GM19025 (cell line): ENCODE results near the gene CINP.

Source experiments
- ATAC-seq: cut with Tn5 transposase; IDR thresholded peaks from one replicate; pipeline ENCODE4 v1.9.1; 2021; ENCODE audit warnings: mild to moderate bottlenecking, low read depth, moderate library complexity; ENCODE audit not compliant: unreplicated experiment

The CINP gene

DNA sequence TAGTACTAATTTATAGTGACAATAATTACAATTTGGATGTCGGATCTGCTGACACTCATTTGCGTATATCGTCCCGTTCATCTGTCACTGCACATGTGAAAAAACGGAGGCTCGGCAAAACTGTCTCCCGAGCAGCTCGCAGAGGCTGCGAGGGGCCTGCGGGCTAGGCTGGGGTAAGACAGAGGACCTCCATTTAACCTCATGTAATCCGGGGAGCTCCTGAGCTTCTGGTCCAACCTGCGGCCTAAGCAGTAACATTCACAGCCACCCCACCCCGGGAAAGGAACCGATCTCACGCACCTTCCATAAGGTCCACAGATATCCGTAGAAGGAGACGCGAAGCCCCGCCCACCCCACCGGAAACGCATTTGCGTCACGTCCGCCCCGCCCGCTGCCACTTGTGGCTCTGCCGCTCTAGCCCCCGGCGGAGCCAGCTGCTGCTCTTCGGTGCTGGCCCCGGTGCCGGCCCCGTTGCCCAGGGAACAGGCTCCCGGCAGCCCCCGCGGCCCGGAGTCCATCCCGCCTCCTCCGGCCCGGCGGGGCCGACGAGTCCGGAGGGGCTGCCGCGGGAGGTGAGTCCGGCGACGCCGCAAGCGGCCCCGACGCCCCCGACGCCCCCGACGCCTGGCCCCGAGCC is at the start of gene CINP, which contains the start of gene TECPR2:
CINP (minus strand) TSS at position 346 of the 637 bp plus-strand sequence; CDS start at position 307, 39 bp downstream.
TECPR2 (plus strand) TSS at position 397 of the 637 bp plus-strand sequence. CDS start 13,781 bp downstream, outside the sequence.
- peak; percentile 96 for ATAC-seq

GRCh38 chr14:102408724-102409123 is 46.0 kb upstream of the CINP start:
- ATAC-seq, result no peak

DNA sequence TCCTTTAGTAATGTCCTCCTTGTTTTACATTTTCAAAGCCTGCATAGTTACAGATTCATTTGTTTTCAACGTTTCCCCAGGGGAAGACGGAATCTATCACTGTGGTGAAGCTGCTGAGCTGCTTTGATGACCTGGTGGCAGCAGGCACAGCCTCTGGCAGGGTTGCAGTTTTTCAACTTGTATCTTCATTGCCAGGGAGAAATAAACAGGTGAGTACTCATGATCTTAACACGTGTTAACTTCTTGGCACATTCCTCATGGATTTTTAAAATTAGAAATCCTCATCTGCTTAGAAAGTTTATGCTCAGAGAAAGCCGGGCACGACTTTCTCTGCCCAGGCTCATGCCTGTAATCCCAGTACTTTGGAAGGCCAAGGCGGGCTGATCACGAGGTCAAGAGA is 44.6 kb upstream of the CINP start:
- no peak for ATAC-seq

DNA sequence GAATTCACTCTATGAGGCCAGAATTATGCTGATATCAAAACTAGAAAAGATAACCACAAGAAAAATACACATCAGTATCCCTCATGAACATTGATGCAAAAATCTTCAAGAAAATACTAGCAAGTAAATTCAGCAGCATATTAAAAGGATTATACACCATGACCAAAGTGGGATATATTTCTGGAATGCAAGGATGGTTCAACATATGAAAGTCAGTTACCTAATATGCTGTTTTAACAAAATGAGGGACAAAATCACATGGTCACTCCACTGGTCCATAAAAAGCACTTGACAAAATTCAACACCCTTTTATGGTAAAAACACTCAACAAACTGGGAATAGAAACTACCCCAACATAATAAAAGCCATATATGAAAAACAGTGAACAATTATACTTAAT is 40.3 kb upstream of the CINP start:
- no peak for ATAC-seq

- ATAC-seq, result no peak
Measured at GRCh38 chr14:102396521-102396920, 33.8 kb upstream of the CINP start.

DNA sequence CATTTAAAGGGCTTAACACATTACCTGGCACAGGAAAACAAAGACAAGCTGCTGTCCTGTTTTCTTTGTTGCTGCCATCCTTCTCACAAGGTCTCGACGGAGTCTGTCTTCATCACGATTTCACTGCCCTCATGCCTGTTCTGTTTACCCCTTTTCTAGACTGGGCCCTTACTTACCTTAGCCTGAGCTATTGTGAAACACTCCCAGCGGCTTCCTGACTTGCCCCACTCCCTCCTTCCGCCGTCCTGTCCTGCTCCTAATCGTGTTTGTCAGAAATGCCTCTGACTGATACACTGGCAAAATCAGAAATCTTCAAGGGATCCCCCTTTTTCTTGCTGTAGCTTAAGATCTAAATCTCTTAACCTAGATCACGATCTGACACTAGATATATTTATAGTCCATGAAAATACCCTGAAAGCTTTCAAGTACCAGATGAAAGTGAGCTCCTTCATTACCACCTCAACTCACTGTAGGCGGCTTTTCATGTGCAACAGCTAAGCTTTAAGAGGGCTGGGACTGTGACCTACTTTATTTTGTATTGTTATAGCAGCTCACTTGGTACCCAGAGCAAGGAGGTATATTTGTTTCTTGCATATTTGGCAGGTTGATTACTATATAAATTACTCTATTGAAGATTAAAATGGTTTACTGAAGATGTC is 32.2 kb upstream of the CINP start:
- ATAC-seq, result no peak

DNA sequence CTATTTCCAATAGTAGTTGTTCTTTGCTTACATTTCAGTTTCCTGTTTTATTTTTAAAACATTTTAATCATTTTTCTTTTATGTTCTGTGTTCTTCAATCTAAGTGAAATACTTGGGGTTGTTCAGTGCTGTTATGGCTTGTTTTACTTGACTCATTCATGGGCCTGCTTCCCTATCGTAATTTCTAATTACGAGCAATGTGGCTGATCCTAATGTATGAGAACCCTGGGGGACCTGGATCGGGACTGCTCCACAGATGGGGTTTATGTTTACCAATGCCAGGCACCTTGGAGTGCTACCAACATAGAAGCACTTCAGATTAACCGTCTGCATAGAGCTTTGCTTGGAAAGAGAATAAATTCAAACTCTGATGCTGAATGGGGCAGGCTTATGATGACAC is 29.8 kb upstream of the CINP start:
- no peak for ATAC-seq

GRCh38 chr14:102390064-102390855 is 27.6 kb upstream of the CINP start:
- no peak for ATAC-seq

- ATAC-seq, result no peak
Measured at GRCh38 chr14:102389246-102389645, 26.6 kb upstream of the CINP start.

GRCh38 chr14:102387086-102387485 is 24.4 kb upstream of the CINP start:
- ATAC-seq, result no peak

- no peak for ATAC-seq
Measured at GRCh38 chr14:102378830-102379229, 16.1 kb upstream of the CINP start.

GRCh38 chr14:102377696-102378095 is 15.0 kb upstream of the CINP start:
- ATAC-seq, result no peak

DNA sequence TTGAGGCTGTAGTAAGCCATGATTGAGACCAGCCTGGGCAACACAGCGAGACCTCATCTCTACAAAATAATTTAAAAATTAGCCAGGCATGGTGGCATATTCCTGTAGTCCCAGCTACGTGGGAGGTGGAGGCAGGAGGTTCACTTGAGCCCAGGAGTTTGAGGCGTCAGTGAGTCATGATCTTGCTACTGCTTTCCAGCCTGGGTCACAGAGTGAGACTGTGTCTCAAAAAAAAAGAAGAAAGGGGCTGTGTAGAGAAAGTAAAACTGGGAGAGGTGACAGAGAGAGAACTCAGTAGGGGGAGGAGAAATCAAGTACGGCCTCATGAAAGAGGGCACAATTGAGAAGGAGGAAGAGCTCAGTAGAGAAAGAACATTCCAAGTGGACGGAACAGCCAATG is 12.4 kb upstream of the CINP start:
- no peak for ATAC-seq

DNA sequence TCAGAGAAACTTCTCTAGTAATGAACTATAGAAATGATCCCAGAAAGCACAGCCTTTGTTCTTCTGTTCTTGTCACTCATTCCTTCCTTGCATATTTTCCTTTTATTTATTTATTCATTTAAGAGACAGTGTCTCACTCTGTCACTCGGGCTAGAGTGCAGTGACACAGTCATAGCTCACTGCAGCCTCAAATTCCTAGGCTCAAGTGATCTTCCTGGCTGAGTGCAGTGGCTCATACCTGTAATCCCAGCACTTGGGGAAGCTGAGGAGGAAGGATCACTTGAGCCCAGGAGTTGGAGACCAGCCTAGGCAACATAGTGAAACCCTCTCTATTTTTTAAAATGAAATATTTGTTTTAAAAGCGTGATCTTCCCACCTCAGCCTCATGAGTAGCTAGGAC is 11.6 kb upstream of the CINP start:
- ATAC-seq, result no peak

- no peak for ATAC-seq
Measured at GRCh38 chr14:102373110-102373509, 10.4 kb upstream of the CINP start.

DNA sequence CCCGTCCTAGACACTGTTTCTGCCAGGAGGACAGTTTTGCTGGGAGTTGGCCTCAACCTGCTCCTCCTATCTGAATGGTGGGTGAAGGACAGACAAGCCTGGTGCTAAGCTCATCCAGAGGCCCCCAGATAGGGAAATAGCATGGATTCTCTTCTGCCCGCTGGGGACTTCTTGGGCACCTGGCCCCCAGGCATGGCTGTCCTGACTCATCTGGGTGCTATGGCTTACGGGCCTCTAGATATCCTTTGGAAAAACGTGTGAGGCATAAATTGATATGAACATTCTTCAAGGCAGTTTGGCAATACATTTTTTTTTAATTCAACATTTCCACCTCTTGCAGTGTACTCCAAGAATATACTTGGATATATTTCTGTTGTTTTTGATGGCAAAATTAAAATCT is 8.7 kb upstream of the CINP start:
- no peak for ATAC-seq

DNA sequence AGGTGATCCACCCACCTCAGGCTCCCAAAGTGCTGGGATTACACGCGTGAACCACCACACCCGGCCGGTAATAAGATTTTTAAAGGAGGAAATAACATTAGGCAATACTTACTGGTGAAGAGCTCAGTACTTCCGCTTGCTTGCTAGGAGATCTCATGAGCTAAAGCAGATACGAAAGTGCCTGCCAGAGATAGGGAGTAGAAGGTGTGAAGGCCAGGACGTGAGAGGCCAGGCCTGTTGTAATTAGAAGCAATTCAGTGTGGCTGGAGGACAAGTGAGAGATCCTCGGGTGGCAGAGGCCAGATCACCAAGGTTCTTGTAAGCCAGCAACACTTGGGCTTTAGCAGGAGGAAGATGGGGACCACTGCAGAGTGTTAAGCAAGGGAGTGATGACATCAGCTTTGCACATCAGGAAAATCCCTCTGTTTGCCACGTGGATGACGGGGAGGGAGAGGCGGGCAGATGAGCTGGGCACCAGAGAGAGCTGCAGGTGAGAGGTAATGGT is 7.7 kb upstream of the CINP start:
- ATAC-seq, result no peak

DNA sequence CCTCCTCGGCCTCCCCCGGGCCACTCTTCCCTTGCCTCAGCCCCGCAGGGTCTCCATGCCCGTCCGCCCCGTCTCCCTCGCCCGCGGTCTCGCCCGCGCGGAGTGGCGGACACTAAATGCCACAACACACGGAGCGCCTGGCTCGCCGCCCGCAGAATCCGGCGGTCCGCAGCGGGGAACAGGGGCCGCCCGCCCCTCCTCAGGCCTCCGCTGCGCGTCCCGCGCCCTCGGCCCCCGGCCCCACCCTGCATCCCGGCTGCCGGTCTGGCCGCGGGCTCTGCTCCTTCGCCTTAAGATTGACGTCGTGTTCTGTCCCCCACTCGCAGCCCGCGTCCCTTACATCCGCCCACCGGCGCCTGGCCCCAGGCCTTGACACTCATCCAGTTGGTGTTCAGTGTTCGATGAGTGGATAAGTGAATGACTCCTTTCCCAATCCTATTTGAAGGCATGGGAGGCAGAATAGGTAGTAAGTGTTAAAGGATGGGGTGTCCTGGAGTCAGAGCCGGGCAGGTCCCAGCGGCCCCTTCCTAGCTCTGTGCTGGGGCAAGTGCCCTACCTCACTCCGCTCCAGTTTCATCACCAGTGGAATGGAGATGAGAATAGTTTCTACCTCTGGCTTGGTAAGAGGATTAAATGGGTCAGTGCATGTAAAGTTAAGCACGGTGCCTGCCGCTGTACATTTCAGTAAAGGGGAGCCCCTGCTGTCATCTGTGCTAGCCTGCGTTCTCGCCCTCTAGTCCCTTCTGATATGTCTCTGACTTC is 673 bp upstream of the CINP start:
- peak; percentile 8 for ATAC-seq

DNA sequence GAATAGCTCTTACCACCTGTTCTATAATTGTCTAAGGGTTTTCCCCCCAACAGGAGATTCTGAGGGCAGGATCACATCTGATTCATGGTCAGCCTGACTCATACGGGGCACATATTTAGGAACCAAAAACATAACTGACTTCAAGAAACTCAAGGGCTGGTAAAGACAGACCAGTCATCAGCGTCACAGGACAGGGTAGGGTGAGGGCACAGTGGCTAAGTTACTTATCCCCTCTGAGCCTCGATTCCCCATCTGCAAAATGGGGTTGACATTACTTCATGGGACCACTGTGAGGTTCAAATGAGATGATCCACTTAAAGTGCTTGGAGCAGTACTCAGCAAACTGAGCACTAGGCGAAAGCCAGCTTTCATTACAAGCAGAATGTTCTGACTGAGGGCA is 606 bp downstream of the CINP start:
- ATAC-seq, result no peak

DNA sequence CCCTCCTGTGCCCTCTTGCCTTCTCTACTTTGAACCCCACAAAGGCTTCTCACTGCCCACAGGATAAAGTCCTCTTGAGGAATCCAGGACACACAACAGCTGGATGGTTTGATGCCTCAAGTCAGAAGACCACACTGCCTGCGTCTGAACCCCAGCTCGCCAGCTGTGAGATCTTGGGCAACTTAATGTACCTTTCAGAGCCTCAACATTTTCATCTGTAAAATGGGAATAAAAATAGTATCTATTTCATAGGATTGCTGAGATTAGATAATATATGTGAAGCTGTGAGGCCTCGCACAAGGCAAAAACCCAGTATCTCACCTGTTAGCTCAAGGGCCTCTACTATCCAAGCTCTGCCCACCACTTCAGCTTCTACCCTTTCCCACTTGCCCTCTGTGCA is 2.3 kb downstream of the CINP start:
- no peak for ATAC-seq

DNA sequence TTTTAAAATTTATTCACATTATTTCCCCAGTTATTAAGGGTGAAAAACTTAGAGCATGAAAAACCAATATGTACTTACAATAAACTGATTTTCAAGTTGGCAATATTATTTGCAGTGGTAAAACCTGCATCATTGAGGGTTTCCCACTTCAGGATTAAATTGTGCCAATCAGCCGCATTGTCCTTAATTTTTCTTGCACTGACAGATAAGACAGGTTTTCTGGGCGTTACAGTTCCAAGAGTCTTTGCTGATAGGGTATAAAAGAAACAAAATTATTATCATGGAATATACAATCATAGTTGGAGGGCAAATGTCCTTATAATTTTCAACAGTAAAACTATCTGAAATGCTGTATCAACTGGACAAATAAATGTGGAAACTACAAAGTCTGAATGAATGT is 3.3 kb downstream of the CINP start:
- no peak for ATAC-seq
